ENCODE data around the gene EHD2. TPM values are rescaled to one million over a fixed set of nuclear protein-coding genes. Genes with fewer than 3 reads are reported as not detected.
"Not testable (repeated sequence)": the region's sequence is repeated elsewhere in the genome, so short reads cannot be mapped to it uniquely, and the experiment has no call there.

EHD2 gene
- total RNA-seq, 2 donors from 2014 or later = 41.2 to 66.3 TPM

- H3K9me3 ChIP-seq = no peaks in the 10 kb centered on the region
- TF ChIP-seq POLR2A (IDR thresholded peaks at IDR 0.05) (no peak), CTCF (IDR thresholded peaks at IDR 0.05) (no peak)
- intact Hi-C loops (cut with DNase I) = no loop called here
- H3K27ac ChIP-seq = no peak overlapping the region
- DNase-seq = peak in 1 of 4 donors; percentile 30
- H3K4me3 ChIP-seq = no peak overlapping the region
- 87 to 89% methylated on average over 16 to 40 of the region's 48 CpGs for WGBS, 2 donors
- ATAC-seq = no peak
- no peaks in the 10 kb centered on the region for H3K27me3 ChIP-seq
- H3K36me3 ChIP-seq (replicated peaks in 1 of 2; ENCODE audit: insufficient read depth in 1 of 2, low read depth in 2 of 2) = peaks cover 0 to 4% of the 10 kb centered on the region in 2 donors
- peaks cover 26% of the 10 kb centered on the region for H3K4me1 ChIP-seq
Observed at GRCh38 chr19:47740866-47741519, 27.8 kb downstream of the EHD2 start.

- peak overlapping the region in 3 of 4 donors; percentile 99 for H3K27ac ChIP-seq
- H3K4me1 ChIP-seq = peaks cover 33% of the 10 kb centered on the region
- intact Hi-C loops (cut with DNase I) = no loop called here
- no peaks in the 10 kb centered on the region for H3K27me3 ChIP-seq
- H3K9me3 ChIP-seq = no peaks in the 10 kb centered on the region
- ATAC-seq (no peak), DNase-seq (no peak)
- TF ChIP-seq CTCF (IDR thresholded peaks at IDR 0.05) (no peak), POLR2A (IDR thresholded peaks at IDR 0.05) (no peak)
- 85 to 89% methylated on average over 14 to 15 of the region's 15 CpGs for WGBS, 2 donors
- no peak overlapping the region for H3K4me3 ChIP-seq
- peaks cover 0 to 2% of the 10 kb centered on the region in 2 donors for H3K36me3 ChIP-seq (replicated peaks in 1 of 2; ENCODE audit: insufficient read depth in 1 of 2, low read depth in 2 of 2)
Observed at GRCh38 chr19:47741544-47742140, 28.4 kb downstream of the EHD2 start.

GRCh38 chr19:47742634-47743033 is 29.4 kb downstream of the EHD2 start:
- Histone ChIP-seq H3K27me3 (no peaks in the 10 kb centered on the region), H3K4me1 (peaks cover 40% of the 10 kb centered on the region), H3K36me3 (replicated peaks in 1 of 2; ENCODE audit: insufficient read depth in 1 of 2, low read depth in 2 of 2) (peaks cover 0 to 2% of the 10 kb centered on the region in 2 donors), H3K9me3 (no peaks in the 10 kb centered on the region), H3K27ac (peak overlapping the region; percentile 99), H3K4me3 (no peak overlapping the region)
- intact Hi-C loops (cut with DNase I) = no loop called here
- no peak for TF ChIP-seq POLR2A (IDR thresholded peaks at IDR 0.05)
- TF ChIP-seq CTCF (IDR thresholded peaks at IDR 0.05) = no peak
- DNase-seq (no peak), ATAC-seq (no peak)
- WGBS, 2 donors = 64 to 75% methylated on average over 6 to 13 of the region's 13 CpGs

GRCh38 chr19:47745010-47745901 is 32.0 kb downstream of the EHD2 start, which contains the start of gene NOP53:
NOP53 (plus strand) TSS chr19:47745546; CDS start chr19:47745560, 14 bp downstream.
- ATAC-seq = peak; percentile 74
- peaks cover 48% of the 10 kb centered on the region for H3K4me1 ChIP-seq
- peaks cover 4 to 5% of the 10 kb centered on the region in 2 donors for H3K36me3 ChIP-seq (replicated peaks in 1 of 2; ENCODE audit: insufficient read depth in 1 of 2, low read depth in 2 of 2)
- 2 to 10% methylated on average over 15 to 52 of the region's 53 CpGs for WGBS, 2 donors
- intact Hi-C loops (cut with DNase I) = no loop called here
- peak; percentile 79 to 91 (median 90) for TF ChIP-seq POLR2A (IDR thresholded peaks at IDR 0.05)
- TF ChIP-seq CTCF (IDR thresholded peaks at IDR 0.05) = peak in 4 of 7 experiments; percentile 2 to 44 (median 37)
- peak within 1 kb of the TSS; percentile 84 to 99 (median 95) for H3K27ac ChIP-seq
- no peaks in the 10 kb centered on the region for H3K27me3 ChIP-seq
- DNase-seq = peak; percentile 98 to 99 (median 98)
- H3K9me3 ChIP-seq = no peaks in the 10 kb centered on the region
- peak within 1 kb of the TSS; percentile 63 to 64 for H3K4me3 ChIP-seq

- peak overlapping the region in 2 of 4 donors; percentile 92 to 99 for H3K27ac ChIP-seq
- H3K9me3 ChIP-seq; ATAC-seq; intact Hi-C loops (cut with DNase I); H3K27me3 ChIP-seq; DNase-seq: not testable (repeated sequence)
- peaks cover 48% of the 10 kb centered on the region for H3K4me1 ChIP-seq
- H3K36me3 ChIP-seq (replicated peaks in 1 of 2; ENCODE audit: insufficient read depth in 1 of 2, low read depth in 2 of 2) = peaks cover 12 to 14% of the 10 kb centered on the region in 2 donors
- 50 to 57% methylated on average over 17 of the region's 17 CpGs for WGBS, 2 donors
- H3K4me3 ChIP-seq = peak overlapping the region; percentile 63 to 64
Observed at GRCh38 chr19:47746129-47746528, 32.9 kb downstream of the EHD2 start.
